Measurements from ENCODE around the gene ANKS1A. TPM values are rescaled to one million over a fixed set of nuclear protein-coding genes. Genes with fewer than 3 reads are reported as not detected.

ANKS1A gene
- total RNA-seq, 3 donors from 2014 or later (not counting 1 experiment from before 2014, with no cell fraction given) = 10.4 to 11.5 (median 10.9) TPM

GRCh38 chr6:35018182-35018519, 129.1 kb downstream of the ANKS1A start:
- H3K9me3 Mint-ChIP-seq = no peaks in the 10 kb centered on the region
- Histone ChIP-seq H3K4me1 (ENCODE audit: control insufficient read depth, insufficient read depth, low read length) (no peaks in the 10 kb centered on the region), H3K27ac (ENCODE audit: low read length) (no peak overlapping the region), H3K27me3 (ENCODE audit: control insufficient read depth, insufficient read depth, low read length) (no peaks in the 10 kb centered on the region), H3K36me3 (ENCODE audit: control insufficient read depth, insufficient read depth, low read length) (peaks cover 19% of the 10 kb centered on the region), H3K9me3 (ENCODE audit: control insufficient read depth, insufficient read depth, low read length) (no peaks in the 10 kb centered on the region), H3K4me3 (ENCODE audit: low read length) (no peak overlapping the region)
- no peaks in the 10 kb centered on the region for H3K36me3 Mint-ChIP-seq
- no peaks in the 10 kb centered on the region for H3K4me1 Mint-ChIP-seq
- intact Hi-C loops (cut with micrococcal nuclease) = no loop called here
- 99% methylated on average over 3 of the region's 3 CpGs for WGBS (ENCODE audit: insufficient coverage)
- H3K4me3 Mint-ChIP-seq = no peak overlapping the region
- no peaks in the 10 kb centered on the region for H3K27me3 Mint-ChIP-seq (ENCODE audit: low read depth in 2 of 2)
- TF ChIP-seq CTCF (IDR thresholded peaks at IDR 0.05) = no peak
- no peak overlapping the region for H3K27ac Mint-ChIP-seq
- DNase-seq (no peak), ATAC-seq (no peak)

GRCh38 chr6:35018746-35019145, 129.7 kb downstream of the ANKS1A start:
- no peak overlapping the region for H3K27ac ChIP-seq (ENCODE audit: low read length)

GRCh38 chr6:35019171-35019570, 130.1 kb downstream of the ANKS1A start:
- ATAC-seq = no peak
- no peaks in the 10 kb centered on the region for H3K9me3 ChIP-seq (ENCODE audit: control insufficient read depth, insufficient read depth, low read length)
- Mint-ChIP-seq H3K4me1 (no peaks in the 10 kb centered on the region), H3K27me3 (ENCODE audit: low read depth in 2 of 2) (no peaks in the 10 kb centered on the region), H3K27ac (no peak overlapping the region), H3K36me3 (no peaks in the 10 kb centered on the region), H3K4me3 (no peak overlapping the region), H3K9me3 (no peaks in the 10 kb centered on the region)
- 100% methylated on average over 1 of the region's 1 CpG for WGBS (ENCODE audit: insufficient coverage)
- peaks cover 15% of the 10 kb centered on the region for H3K36me3 ChIP-seq (ENCODE audit: control insufficient read depth, insufficient read depth, low read length)
- H3K4me1 ChIP-seq (ENCODE audit: control insufficient read depth, insufficient read depth, low read length) = no peaks in the 10 kb centered on the region
- intact Hi-C loops (cut with micrococcal nuclease) = no loop called here
- H3K27me3 ChIP-seq (ENCODE audit: control insufficient read depth, insufficient read depth, low read length) = no peaks in the 10 kb centered on the region
- no peak for DNase-seq
- no peak overlapping the region for H3K4me3 ChIP-seq (ENCODE audit: low read length)
- no peak for TF ChIP-seq CTCF (IDR thresholded peaks at IDR 0.05)
- no peak overlapping the region for H3K27ac ChIP-seq (ENCODE audit: low read length)

More at GRCh38 chr6:35018746-35019145, 129.7 kb downstream of the ANKS1A start:
- intact Hi-C loops (cut with micrococcal nuclease) = no loop called here
- DNase-seq (no peak), ATAC-seq (no peak)
- no peaks in the 10 kb centered on the region for H3K4me1 Mint-ChIP-seq
- H3K36me3 Mint-ChIP-seq = no peaks in the 10 kb centered on the region
- no peak overlapping the region for H3K4me3 Mint-ChIP-seq
- Histone ChIP-seq H3K4me3 (ENCODE audit: low read length) (no peak overlapping the region), H3K4me1 (ENCODE audit: control insufficient read depth, insufficient read depth, low read length) (no peaks in the 10 kb centered on the region), H3K36me3 (ENCODE audit: control insufficient read depth, insufficient read depth, low read length) (peaks cover 17% of the 10 kb centered on the region), H3K27me3 (ENCODE audit: control insufficient read depth, insufficient read depth, low read length) (no peaks in the 10 kb centered on the region), H3K9me3 (ENCODE audit: control insufficient read depth, insufficient read depth, low read length) (no peaks in the 10 kb centered on the region)
- no peak for TF ChIP-seq CTCF (IDR thresholded peaks at IDR 0.05)
- no peaks in the 10 kb centered on the region for H3K9me3 Mint-ChIP-seq
- no peaks in the 10 kb centered on the region for H3K27me3 Mint-ChIP-seq (ENCODE audit: low read depth in 2 of 2)
- H3K27ac Mint-ChIP-seq = no peak overlapping the region
- 84% methylated on average over 2 of the region's 2 CpGs for WGBS (ENCODE audit: insufficient coverage)

GRCh38 chr6:35019831-35020230, 130.8 kb downstream of the ANKS1A start:
- intact Hi-C loops (cut with micrococcal nuclease) = no loop called here
- no peak overlapping the region for H3K4me3 Mint-ChIP-seq
- H3K36me3 ChIP-seq (ENCODE audit: control insufficient read depth, insufficient read depth, low read length) = peaks cover 15% of the 10 kb centered on the region
- no peaks in the 10 kb centered on the region for H3K9me3 ChIP-seq (ENCODE audit: control insufficient read depth, insufficient read depth, low read length)
- H3K27ac Mint-ChIP-seq = no peak overlapping the region
- ATAC-seq (no peak), DNase-seq (no peak)
- H3K27ac ChIP-seq (ENCODE audit: low read length) = no peak overlapping the region
- no peaks in the 10 kb centered on the region for H3K27me3 Mint-ChIP-seq (ENCODE audit: low read depth in 2 of 2)
- TF ChIP-seq CTCF (IDR thresholded peaks at IDR 0.05) = no peak
- H3K36me3 Mint-ChIP-seq = no peaks in the 10 kb centered on the region
- no peaks in the 10 kb centered on the region for H3K4me1 Mint-ChIP-seq
- 97% methylated on average over 4 of the region's 4 CpGs for WGBS (ENCODE audit: insufficient coverage)
- H3K4me1 ChIP-seq (ENCODE audit: control insufficient read depth, insufficient read depth, low read length) = no peaks in the 10 kb centered on the region
- no peaks in the 10 kb centered on the region for H3K27me3 ChIP-seq (ENCODE audit: control insufficient read depth, insufficient read depth, low read length)
- no peak overlapping the region for H3K4me3 ChIP-seq (ENCODE audit: low read length)
- H3K9me3 Mint-ChIP-seq = no peaks in the 10 kb centered on the region

All from natural killer cell (primary cell).